HG02852 (cell line): ENCODE results near the gene TBXAS1.
A peak's percentile ranks its signal among the peaks of the same experiment; 100 is the strongest.

Source experiments
- ATAC-seq: cut with Tn5 transposase; IDR thresholded peaks from one replicate; pipeline ENCODE4 v1.9.1; 2021; ENCODE audit warnings: mild to moderate bottlenecking, moderate library complexity; ENCODE audit not compliant: unreplicated experiment

TBXAS1 gene

DNA sequence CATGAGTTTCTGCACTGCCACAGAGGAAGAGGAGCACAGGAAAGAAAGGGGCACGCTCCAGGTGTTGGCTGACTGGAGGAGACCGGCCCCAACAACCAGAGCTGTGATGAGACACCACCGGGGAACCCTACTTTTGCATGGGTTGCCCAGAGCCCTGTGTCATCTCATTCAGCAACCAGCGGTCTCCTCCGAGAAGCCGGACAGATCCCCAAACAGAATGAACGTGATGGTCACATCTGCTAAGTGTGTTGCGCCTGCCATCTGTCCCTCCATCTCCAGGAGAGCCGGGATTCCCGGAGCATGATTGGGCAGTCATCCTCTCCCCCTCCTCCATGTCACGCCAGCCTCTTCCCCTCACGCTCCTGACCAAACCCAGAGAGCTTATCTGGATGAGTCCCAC lies 210.8 kb downstream of the TBXAS1 start:
- ATAC-seq: no peak

DNA sequence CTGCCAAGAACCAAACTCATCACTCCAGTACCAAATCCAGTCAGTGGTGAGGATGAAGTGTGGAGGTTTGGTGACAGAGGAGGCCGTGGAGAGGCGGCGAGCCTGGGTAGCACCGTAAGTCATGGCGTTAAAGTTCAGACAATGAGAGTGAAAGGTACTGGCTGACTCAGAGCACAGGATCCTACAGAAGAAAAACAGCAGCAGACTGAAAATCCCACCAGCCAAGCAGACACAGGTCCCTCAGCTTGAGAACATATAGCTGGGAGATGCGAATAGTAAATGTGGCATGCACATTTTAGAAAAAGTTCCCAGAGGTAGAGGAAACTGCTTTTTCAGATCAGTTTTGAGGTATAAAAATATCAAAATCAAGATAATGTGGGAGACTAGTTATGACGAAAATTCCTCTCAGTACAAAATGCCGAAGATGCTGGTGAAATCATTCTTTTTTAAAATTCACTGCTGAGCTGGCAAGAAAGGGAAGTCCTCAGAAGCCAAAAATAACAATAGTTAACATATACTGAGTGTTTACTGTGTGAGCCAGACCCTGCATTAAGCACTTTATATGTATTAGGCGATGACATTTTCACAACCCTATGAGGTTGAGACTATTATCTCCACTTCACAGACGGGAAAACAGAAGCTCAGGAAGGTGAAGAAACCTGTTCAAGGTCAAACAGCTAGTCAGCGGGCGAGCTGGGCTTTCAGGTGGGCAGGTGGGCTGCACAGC lies 212.8 kb downstream of the TBXAS1 start:
- no peak for ATAC-seq

DNA sequence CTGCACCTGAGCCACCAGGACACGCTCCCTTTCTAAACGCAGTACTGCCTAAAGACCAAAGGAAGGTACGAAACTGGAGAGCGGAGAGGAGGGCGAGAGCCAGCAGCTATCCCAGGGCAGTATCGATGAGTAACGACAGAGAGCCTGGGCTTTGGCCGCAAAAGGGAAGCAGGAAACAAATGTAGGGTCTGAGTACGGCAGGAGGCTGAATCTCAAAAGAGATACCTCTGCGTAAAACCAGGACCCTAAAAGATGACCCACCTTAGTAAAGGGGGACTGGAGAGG lies 213.3 kb downstream of the TBXAS1 start:
- no peak for ATAC-seq

DNA sequence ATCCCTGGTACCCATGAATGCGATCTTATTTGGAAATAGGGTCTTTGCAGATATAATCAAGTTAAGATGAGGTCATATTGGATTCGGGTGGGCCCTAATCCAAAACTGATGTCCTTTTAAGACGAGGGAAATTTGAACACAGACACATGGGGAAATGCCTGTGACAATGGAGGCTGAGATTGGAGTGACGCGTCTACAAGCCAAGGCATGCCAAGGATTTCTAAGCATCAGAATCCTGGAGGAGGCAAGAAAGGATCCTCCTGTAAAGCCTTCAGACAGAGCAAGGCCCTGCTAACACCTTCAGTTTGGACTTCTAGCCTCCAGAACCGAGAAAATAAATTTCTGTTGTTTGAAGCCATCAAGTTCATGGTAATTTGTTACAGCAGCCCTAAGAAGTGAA lies 215.2 kb downstream of the TBXAS1 start:
- no peak for ATAC-seq

GRCh38 chr7:140045697-140046096 lies 216.6 kb downstream of the TBXAS1 start:
- no peak for ATAC-seq

- no peak for ATAC-seq
Observed at GRCh38 chr7:140047197-140047596, 218.1 kb downstream of the TBXAS1 start.

DNA sequence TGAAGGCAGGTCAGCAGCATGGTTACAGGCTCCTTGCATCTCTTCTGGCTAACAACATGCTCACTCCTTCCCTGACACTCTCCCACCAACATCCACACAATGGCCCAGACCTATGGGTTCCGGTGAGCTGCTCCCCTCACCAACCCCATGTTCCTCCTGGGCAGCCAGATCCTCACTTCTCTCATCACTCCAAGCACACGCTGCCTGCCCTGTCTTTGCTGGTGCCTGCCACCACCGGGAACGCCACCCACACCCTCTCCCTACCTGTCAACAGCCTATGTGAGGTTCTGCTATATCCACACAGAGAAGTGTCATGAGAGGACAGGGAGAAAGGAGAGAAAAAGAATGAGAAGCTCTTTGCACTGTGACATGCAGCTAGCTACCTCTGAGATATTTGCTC lies 219.1 kb downstream of the TBXAS1 start:
- ATAC-seq: no peak

- no peak for ATAC-seq
Observed at GRCh38 chr7:140048989-140049338, 219.9 kb downstream of the TBXAS1 start.

GRCh38 chr7:140049339-140050024 lies 220.4 kb downstream of the TBXAS1 start:
- no peak for ATAC-seq

- ATAC-seq: no peak
Observed at GRCh38 chr7:140050100-140050499, 221.0 kb downstream of the TBXAS1 start.

DNA sequence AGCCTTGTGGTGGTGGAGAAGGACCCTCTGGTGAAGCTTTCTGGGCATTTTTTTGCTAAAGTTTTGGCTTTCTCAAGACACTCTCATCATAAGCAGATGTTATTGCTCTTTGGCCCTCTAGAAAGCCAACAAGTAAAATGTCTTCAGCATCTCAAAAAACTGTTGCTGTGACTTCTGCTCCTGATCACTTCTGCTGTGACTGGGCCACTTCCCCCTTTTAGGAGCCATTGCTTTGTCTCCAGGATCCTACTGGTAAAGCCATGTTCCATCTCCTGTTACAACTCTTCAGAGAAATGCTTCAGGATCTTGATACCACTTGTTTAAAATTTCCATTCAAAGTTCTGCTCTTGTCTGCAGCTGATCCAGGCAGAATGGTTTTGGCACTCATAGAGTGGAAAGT lies 222.8 kb downstream of the TBXAS1 start:
- no peak for ATAC-seq

- ATAC-seq: peak; percentile 94
Observed at GRCh38 chr7:140053812-140054539, 224.9 kb downstream of the TBXAS1 start.

DNA sequence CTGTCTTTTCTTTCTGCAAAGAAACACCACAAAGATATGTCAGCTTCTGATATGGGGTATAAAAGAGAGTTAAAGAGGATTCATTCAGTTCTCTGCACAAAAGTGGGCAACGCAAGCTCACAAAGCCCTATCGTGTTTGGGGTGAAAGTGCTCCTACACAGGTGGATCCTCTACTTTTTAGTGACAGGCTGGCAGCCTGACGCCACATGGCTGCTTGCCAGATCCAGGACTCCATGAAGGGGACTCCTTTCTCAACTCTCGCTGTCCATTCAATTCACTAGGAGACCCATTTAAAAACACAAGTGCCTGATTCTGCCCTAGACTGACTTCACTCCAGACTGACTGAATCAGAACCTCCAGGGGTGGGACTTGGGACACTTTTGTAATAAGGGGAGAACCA lies 225.7 kb downstream of the TBXAS1 start:
- no peak for ATAC-seq

DNA sequence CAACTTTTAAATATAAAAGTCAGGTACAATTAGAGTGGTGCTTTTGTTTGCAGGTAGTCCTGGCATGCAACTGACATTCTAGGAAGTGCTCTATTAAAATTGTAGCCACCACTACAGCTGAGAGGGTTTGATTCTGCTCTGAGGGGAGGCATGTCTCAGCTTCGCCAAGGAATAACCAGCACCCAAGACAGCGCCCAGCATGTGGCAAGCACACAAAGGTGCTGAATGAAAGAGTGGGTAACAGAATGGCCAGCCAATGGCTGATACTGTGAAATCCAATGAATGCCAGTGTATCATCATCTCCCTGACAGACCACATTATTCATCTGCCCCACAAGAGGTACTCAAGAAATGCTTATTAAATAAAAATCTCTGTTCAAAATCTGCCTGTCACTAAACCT lies 226.8 kb downstream of the TBXAS1 start:
- ATAC-seq: no peak

GRCh38 chr7:140056431-140057142 lies 227.5 kb downstream of the TBXAS1 start:
- ATAC-seq: no peak

DNA sequence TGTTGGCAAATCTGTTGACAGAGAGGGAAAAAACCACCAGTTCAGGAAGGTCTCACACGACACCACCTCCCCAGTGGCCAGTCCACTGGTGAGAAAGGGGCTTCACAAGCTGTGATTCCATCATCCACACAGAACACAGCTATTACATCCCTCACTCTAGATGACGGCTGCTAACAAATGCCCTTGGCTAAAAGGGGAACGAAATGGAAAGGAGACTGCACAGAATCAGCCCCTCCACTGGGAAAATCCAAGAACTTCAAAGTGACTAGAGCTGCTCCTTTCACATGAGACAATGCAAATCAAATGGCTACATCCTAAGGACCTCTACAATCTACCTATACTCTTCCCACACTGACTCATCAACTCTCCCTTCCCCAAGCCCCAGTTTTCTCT lies 228.1 kb downstream of the TBXAS1 start:
- ATAC-seq: no peak

DNA sequence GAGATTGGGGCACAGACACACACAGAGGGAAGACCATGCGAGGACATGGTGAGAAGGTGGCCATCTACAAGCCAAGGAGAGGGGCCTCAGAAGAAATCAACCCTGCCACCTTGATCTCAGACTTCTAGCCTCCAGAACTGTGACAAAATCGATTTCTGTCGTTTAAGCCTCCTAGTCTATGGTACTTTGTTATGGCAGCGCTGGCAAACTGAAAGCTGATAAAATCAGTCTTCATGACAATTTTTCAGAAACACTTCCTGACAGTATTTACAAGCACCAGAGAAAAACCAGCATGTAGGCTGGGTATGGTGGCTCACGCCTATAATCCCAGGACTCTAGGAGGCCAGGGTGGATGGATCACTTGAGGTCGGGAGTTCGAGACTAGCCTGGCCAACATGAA lies 229.5 kb downstream of the TBXAS1 start:
- ATAC-seq: no peak

DNA sequence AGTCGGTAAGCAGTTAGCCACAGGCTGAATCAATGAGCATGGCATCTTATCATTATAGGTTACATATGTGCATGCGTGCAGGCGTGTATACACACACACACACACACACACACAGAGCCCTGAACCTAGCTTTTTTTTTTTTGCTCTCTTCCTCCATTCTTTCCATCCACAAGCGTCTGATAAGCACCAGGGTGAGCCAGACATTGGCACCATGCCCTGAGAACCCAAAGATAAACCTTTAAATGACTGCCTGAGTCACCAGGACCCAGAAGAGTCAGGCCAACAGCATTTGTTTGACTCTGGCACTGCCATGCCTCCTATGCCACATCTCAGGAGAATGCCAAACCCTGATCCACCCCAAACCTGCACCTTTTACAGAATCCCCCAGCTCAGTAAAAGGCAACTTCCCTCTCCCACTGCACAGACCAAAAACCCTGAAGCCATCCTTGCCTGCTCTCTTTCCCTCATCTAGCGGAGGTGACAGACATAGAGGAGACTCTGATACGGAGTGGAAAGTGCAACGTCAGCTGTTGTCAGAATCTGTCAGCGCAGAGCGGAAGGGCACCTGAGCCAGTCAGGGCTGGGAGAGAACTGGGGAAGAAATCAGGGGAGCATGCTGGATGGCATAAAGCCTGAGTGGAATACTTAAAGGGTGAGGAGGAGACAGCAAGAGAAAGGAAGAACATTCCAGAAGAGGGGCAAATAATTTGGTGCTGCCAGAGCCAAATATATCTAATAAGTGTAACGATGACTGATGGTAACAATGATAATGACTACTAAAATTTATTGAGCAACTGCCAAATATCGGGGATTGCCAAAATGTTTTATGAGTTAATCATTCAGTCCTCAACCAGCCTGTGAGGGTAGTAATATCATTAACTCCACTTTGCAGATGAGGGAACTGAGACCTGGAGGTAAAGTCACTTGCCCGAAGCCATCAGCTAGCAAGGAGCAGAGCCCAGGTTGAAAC lies 230.5 kb downstream of the TBXAS1 start:
- no peak for ATAC-seq

GRCh38 chr7:140060243-140060630 lies 231.2 kb downstream of the TBXAS1 start:
- no peak for ATAC-seq

DNA sequence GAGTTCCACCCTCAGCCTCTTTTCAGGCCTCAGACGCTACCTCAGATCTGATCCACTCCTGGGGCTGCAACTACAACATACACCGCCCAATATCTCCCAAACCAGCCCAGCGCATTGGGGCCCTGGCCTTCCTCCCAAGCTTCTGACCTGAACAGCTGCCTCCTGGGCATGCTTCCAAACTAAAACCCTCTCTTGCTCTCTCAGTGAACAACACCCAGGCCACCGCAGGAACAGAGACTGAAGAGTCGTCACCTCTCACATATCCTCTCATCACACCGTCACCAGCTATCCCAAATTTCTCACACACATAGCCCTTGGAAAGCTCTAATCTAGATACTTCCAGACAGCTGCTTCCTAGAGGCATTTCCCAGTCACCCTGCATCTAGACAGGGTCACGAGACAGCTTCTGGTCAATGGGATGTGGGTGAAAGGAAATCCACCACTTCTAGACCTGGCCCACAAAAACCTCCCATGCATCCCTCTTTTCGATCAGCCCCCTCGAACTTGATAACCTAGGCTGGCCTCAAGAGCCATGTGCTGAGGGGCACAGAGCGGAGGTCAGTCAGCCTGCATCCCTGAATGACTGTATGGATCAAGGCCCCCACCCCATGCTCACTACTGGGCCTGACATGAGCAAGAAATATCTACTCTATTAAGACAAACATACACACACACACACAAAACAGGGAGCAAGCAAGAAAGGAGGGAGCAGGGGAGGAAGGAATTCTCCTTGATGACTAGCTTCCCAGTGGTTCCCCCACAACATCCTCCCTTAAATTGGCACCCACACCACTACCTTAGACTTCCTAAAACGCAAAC lies 231.9 kb downstream of the TBXAS1 start:
- ATAC-seq: no peak
